CD4-positive, alpha-beta T cell (primary cell): ENCODE results near the gene MYZAP. TPM values are rescaled to one million over a fixed set of nuclear protein-coding genes. Genes with fewer than 3 reads are reported as not detected.

ENCODE experiments used
- ATAC-seq: fragments of 200-7000 bp; cut with Tn5 transposase; one replicate; pipeline ENCODE4 v1.10.0; 2022; ENCODE audit warnings: mild to moderate bottlenecking; ENCODE audit not compliant: poor library complexity
- CTCF ChIA-PET: fragments of 350-600 bp; sonication (Branson Sonifier 250); formaldehyde crosslinking; loops from one replicate; lab custom pipeline; 2021; ENCODE audit warnings: antibody characterized with exemption, inconsistent platforms; lab: Charles Lee
- POLR2A ChIA-PET: fragments of 350-600 bp; sonication (Branson Sonifier 250); formaldehyde crosslinking; loops from one replicate; lab custom pipeline; 2021; ENCODE audit warnings: antibody characterized with exemption, inconsistent platforms; lab: Charles Lee
- DNase-seq, 14 experiments: peaks; one replicate each; pipeline ENCODE4 v3.0.0-alpha.2; 2013 to 2020; ENCODE audit warnings: mixed read lengths in 2 of 14
- H3K27ac ChIP-seq, 2 donors: one replicate each; pipeline versions ENCODE4 v1.5.1 to v1.7.0; 2013; ENCODE audit warnings: low read length in 2 of 2, low read depth in 1 of 2, mild to moderate bottlenecking in 1 of 2
- H3K27me3 ChIP-seq, 2 experiments: 1 replicate in 1 of 2; 2 replicates in 1 of 2; pipeline versions ENCODE4 v1.6.1 to v1.7.0; 2013; ENCODE audit warnings: low read length in 2 of 2, control low read depth in 1 of 2, mild to moderate bottlenecking in 1 of 2, moderate library complexity in 1 of 2; ENCODE audit not compliant: insufficient read depth in 2 of 2, control insufficient read depth in 1 of 2
- H3K36me3 ChIP-seq: one replicate; pipeline ENCODE4 v1.6.1; 2013; ENCODE audit warnings: low read length, control low read depth; ENCODE audit not compliant: insufficient read depth
- H3K4me1 ChIP-seq: one replicate; pipeline ENCODE4 v1.6.1; 2013; ENCODE audit warnings: low read length, control low read depth; ENCODE audit not compliant: insufficient read depth
- H3K4me3 ChIP-seq: one replicate; pipeline ENCODE4 v1.5.1; 2013; ENCODE audit warnings: mild to moderate bottlenecking, low read length, moderate library complexity
- H3K9me3 ChIP-seq, 2 experiments: 1 replicate in 1 of 2; 2 replicates in 1 of 2; pipeline versions ENCODE4 v1.6.1 to v1.7.0; 2013; ENCODE audit warnings: low read length in 2 of 2, mild to moderate bottlenecking in 2 of 2, control low read depth in 1 of 2, moderate library complexity in 1 of 2; ENCODE audit not compliant: control insufficient read depth in 1 of 2, insufficient read depth in 1 of 2
- H3K27ac Mint-ChIP-seq: one replicate; pipeline ENCODE4 v1.8.0; 2020; ENCODE audit warnings: mixed read lengths
- H3K27me3 Mint-ChIP-seq: one replicate; pipeline ENCODE4 v1.8.0; 2021; ENCODE audit warnings: mixed read lengths
- H3K36me3 Mint-ChIP-seq: one replicate; pipeline ENCODE4 v1.8.0; 2021; ENCODE audit warnings: low read depth, mixed read lengths
- H3K4me1 Mint-ChIP-seq: one replicate; pipeline ENCODE4 v1.8.0; 2021; ENCODE audit warnings: low read depth, mixed read lengths
- H3K4me3 Mint-ChIP-seq: one replicate; pipeline ENCODE4 v1.8.0; 2020; ENCODE audit warnings: mild to moderate bottlenecking, mixed read lengths
- H3K9me3 Mint-ChIP-seq: one replicate; pipeline ENCODE4 v1.8.0; 2020; ENCODE audit warnings: mixed read lengths
- CTCF ChIP-seq: fragments of 200-600 bp; IDR thresholded peaks from one replicate; pipeline ENCODE4 v1.8.0; 2022; ENCODE audit warnings: antibody characterized with exemption, mild to moderate bottlenecking
- intact Hi-C, 2 experiments: fragments of 100-400 bp; cut with DNase I in 1 of 2; cut with micrococcal nuclease in 1 of 2; formaldehyde crosslinking; loops; one replicate each; pipeline versions ENCODE4 v1.15.1 to v1.9.0; 2023 to 2025; cut with DNase I, micrococcal nuclease
- total RNA-seq, 174 experiments: library from RNA in 2 of 174; stranded (reverse) in 2 of 174; gene quantifications; one replicate each; pipeline ENCODE4 v1.2.3 and lab custom pipeline; 2021 to 2026

Gene MYZAP
- total RNA-seq, 2 experiments from 2014 or later: 0.66 to 1.1 TPM

DNA sequence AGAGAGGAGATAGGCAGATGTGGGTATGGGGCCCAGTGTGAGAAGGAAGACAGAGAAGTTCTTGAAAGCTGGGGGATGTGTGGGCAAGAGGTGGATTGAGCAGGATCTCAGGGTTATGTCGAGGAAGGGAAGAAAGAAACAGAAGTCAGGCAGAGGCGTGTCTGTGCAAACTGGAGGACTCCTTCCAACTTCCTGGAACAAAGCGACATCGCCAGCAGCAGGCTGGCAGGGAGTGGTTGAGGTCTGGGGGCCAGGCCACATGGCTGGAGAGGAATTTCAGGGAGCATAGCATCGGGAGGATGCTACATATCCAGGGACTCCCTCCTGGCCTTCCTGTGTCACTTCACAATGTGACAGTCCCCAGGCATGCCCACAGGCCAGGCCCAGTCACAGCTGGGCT is 42.9 kb upstream of the MYZAP start:
- no peak for TF ChIP-seq CTCF
- Histone ChIP-seq H3K36me3 (no peaks in the 10 kb centered on the region), H3K4me3 (no peak overlapping the region), H3K4me1 (no peaks in the 10 kb centered on the region), H3K27ac (no peak overlapping the region), H3K27me3 (no peaks in the 10 kb centered on the region), H3K9me3 (no peaks in the 10 kb centered on the region)
- peaks cover 5% of the 10 kb centered on the region for H3K27me3 Mint-ChIP-seq
- no peak overlapping the region for H3K27ac Mint-ChIP-seq
- H3K9me3 Mint-ChIP-seq: no peaks in the 10 kb centered on the region
- ATAC-seq (no peak), DNase-seq (no peak)
- ChIA-PET POLR2A (no interaction called here), CTCF (no interaction called here)
- intact Hi-C loops: no loop called here
- H3K4me1 Mint-ChIP-seq: no peaks in the 10 kb centered on the region
- H3K36me3 Mint-ChIP-seq: no peaks in the 10 kb centered on the region
- H3K4me3 Mint-ChIP-seq: no peak overlapping the region

DNA sequence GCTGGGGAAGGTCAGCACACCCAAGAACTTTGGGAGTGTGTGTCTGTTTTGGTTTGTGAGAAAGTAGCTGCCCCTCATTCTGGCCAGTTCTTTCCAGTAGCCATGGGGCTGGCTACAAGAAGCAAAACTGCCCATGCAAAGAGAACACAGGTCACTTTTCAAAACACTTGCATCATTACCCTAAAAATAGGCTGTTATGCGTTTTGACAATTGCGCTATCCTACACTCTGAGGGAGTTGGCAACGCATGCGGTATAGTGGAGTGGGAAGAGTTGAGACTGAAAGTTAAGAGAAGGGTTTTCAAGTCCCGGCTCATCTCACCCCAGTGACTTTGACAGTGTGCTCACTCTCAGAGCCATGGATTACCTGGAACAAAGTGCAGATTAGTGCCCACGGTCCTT is 41.8 kb upstream of the MYZAP start:
- H3K36me3 Mint-ChIP-seq: no peaks in the 10 kb centered on the region
- intact Hi-C loops: no loop called here
- H3K27me3 Mint-ChIP-seq: peaks cover 5% of the 10 kb centered on the region
- ATAC-seq: no peak
- H3K4me3 Mint-ChIP-seq: no peak overlapping the region
- Histone ChIP-seq H3K4me3 (no peak overlapping the region), H3K36me3 (no peaks in the 10 kb centered on the region), H3K4me1 (no peaks in the 10 kb centered on the region), H3K9me3 (no peaks in the 10 kb centered on the region), H3K27ac (no peak overlapping the region), H3K27me3 (peaks cover 0 to 2% of the 10 kb centered on the region in 2 experiments)
- TF ChIP-seq CTCF: no peak
- H3K27ac Mint-ChIP-seq: no peak overlapping the region
- no peaks in the 10 kb centered on the region for H3K9me3 Mint-ChIP-seq
- no peaks in the 10 kb centered on the region for H3K4me1 Mint-ChIP-seq
- CTCF ChIA-PET: interaction anchor here (0.9 kb wide), 1 partner anchor 10 kb away, joined by 3 read pairs; no protein-coding TSS in a partner anchor
- DNase-seq: no peak
- POLR2A ChIA-PET: no interaction called here

- Histone ChIP-seq H3K4me3 (no peak overlapping the region), H3K36me3 (no peaks in the 10 kb centered on the region), H3K27me3 (peaks cover 0 to 2% of the 10 kb centered on the region in 2 experiments), H3K4me1 (no peaks in the 10 kb centered on the region), H3K9me3 (no peaks in the 10 kb centered on the region), H3K27ac (no peak overlapping the region)
- no peak for ATAC-seq
- no peak for TF ChIP-seq CTCF
- Mint-ChIP-seq H3K27ac (no peak overlapping the region), H3K4me1 (no peaks in the 10 kb centered on the region), H3K36me3 (no peaks in the 10 kb centered on the region), H3K4me3 (no peak overlapping the region), H3K27me3 (peaks cover 5% of the 10 kb centered on the region), H3K9me3 (no peaks in the 10 kb centered on the region)
- ChIA-PET POLR2A (no interaction called here), CTCF (no interaction called here)
- no peak for DNase-seq
- intact Hi-C loops: no loop called here
These were observed 41.1 kb upstream of the MYZAP start for GRCh38 chr15:57550640-57551039.
